Epithelial cell of proximal tubule (primary cell): ENCODE data around the gene ACBD3. TPM values are rescaled to one million over a fixed set of nuclear protein-coding genes. Genes with fewer than 3 reads are reported as not detected.

Source experiments
- DNase-seq: peaks from one replicate; pipeline ENCODE4 v3.0.0-alpha.2; 2011; ENCODE audit warnings: low read depth
- H3K4me3 ChIP-seq: 2 replicates; pipeline ENCODE4 v1.5.1; 2011; ENCODE audit warnings: low read depth, mild to moderate bottlenecking, low read length
- CTCF ChIP-seq: conservative IDR thresholded peaks from 2 replicates; pipeline ENCODE4 v1.5.1; 2012; ENCODE audit warnings: low read depth, mild to moderate bottlenecking, low read length
- total RNA-seq: library from RNA; depleted of rRNA; stranded (reverse); fragments of >200 nt; gene quantifications from 2 replicates; pipeline ENCODE4 v1.2.3, GENCODE V29; 2015

ACBD3 gene
- total RNA-seq, 1 donor from 2014 or later = 34.8 TPM

- no peak overlapping the region for H3K4me3 ChIP-seq
- DNase-seq = no peak
- TF ChIP-seq CTCF = no peak
Observed at GRCh38 chr1:226135709-226136108, 50.8 kb downstream of the ACBD3 start.

GRCh38 chr1:226135059-226135651 is 51.4 kb downstream of the ACBD3 start:
- DNase-seq = no peak
- TF ChIP-seq CTCF = no peak
- H3K4me3 ChIP-seq = no peak overlapping the region

- H3K4me3 ChIP-seq = no peak overlapping the region
- no peak for DNase-seq
- TF ChIP-seq CTCF = no peak
Observed at GRCh38 chr1:226134170-226135058, 52.1 kb downstream of the ACBD3 start.

- H3K4me3 ChIP-seq = no peak overlapping the region
- no peak for DNase-seq
- no peak for TF ChIP-seq CTCF
Observed at GRCh38 chr1:226133504-226134123, 52.9 kb downstream of the ACBD3 start.

- no peak overlapping the region for H3K4me3 ChIP-seq
- DNase-seq = no peak
- no peak for TF ChIP-seq CTCF
Observed at GRCh38 chr1:226132728-226133503, 53.6 kb downstream of the ACBD3 start.

GRCh38 chr1:226131639-226132038 is 54.9 kb downstream of the ACBD3 start:
- DNase-seq = no peak
- H3K4me3 ChIP-seq = no peak overlapping the region
- TF ChIP-seq CTCF = no peak
